ENCODE data around the gene RTP5. TPM values are rescaled to one million over a fixed set of nuclear protein-coding genes. Genes with fewer than 3 reads are reported as not detected.

RTP5 gene
- total and polyA plus RNA-seq, 2 donors (not counting 1 experiment from before 2014, with no cell fraction given): not detected

DNA sequence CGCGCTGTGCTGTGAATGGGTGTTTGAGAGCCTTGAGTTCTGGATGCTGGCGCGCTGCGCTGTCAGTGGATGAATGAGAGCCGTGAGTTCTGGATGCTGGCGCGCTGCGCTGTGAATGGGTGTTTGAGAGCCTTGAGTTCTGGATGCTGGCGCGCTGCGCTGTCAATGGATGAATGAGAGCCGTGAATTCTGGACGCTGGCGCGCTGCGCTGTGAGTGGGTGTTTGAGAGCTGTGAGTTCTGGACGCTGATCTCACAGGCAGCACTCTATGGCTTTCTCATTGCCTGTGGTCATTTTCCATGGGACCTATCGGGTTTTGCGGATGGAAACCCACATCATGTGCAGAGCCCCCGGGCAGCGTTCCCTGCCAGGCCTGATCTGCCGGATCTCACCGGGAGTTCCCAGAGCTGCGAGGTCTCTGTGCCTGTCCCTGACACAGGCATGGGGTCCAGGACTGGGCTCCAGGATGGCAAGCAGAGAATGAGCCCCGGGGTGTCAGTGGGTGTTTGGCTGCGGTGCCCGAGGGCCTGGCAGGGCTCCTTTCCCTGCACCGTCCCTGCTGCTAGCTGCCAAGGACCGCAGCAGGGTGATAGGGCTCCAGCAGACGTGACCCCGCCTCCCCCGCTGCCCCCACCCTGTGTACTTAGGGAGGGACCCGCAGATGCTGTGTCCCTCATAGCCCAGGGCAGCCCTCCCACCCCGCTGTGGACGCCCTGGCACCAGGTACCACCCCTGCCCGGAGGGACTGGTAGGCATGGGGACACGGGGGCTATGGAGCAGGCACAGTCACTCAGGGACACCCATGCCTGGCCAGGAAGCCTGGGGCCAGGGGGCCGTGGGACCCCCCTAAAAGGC, 20.5 kb upstream of the RTP5 start:
- Mint-ChIP-seq H3K27me3 (no peaks in the 10 kb centered on the region), H3K27ac (no peak overlapping the region), H3K4me3 (no peak overlapping the region), H3K9me3 (ENCODE audit: insufficient read depth) (no peaks in the 10 kb centered on the region), H3K4me1 (peaks cover 18% of the 10 kb centered on the region)
- CTCF ChIA-PET: no interaction called here
- Histone ChIP-seq H3K9ac (ENCODE audit: low read length) (no peak overlapping the region), H2AFZ (ENCODE audit: insufficient read depth, low read depth, low read length, poor library complexity, severe bottlenecking) (no peak overlapping the region), H3K79me2 (ENCODE audit: control insufficient read depth, insufficient read depth, low read length) (no peaks in the 10 kb centered on the region), H3K4me2 (replicated peaks; ENCODE audit: low read depth, low read length, poor library complexity, severe bottlenecking) (no peak overlapping the region), H3K4me3 (ENCODE audit: control extremely low read depth in 1 of 5, extremely low read depth in 1 of 5, insufficient read depth in 1 of 5, low read depth in 2 of 5, low read length in 4 of 5) (no peak overlapping the region), H3K27me3 (replicated peaks in 1 of 4; ENCODE audit: control extremely low read depth in 1 of 4, control insufficient read depth in 3 of 4, insufficient read depth in 4 of 4, low read length in 3 of 4) (no peaks in the 10 kb centered on the region), H3K36me3 (replicated peaks in 1 of 2; ENCODE audit: control extremely low read depth in 1 of 2, control insufficient read depth in 1 of 2, extremely low read depth in 1 of 2, insufficient read depth in 2 of 2, low read length in 1 of 2) (no peaks in the 10 kb centered on the region), H3K4me1 (ENCODE audit: control insufficient read depth in 2 of 2, insufficient read depth in 2 of 2, low read length in 2 of 2) (peaks cover 8 to 12% of the 10 kb centered on the region in 2 donors), H3K27ac (ENCODE audit: low read length in 2 of 2) (no peak overlapping the region), H3K9me3 (ENCODE audit: control extremely low read depth in 1 of 3, control insufficient read depth in 2 of 3, insufficient read depth in 1 of 3, low read length in 2 of 3) (peaks cover 0 to 4% (median 0%) of the 10 kb centered on the region in 3 donors), H4K20me1 (ENCODE audit: control insufficient read depth, insufficient read depth, low read length, poor library complexity, severe bottlenecking) (no peaks in the 10 kb centered on the region)
- WGBS (ENCODE audit: insufficient coverage): 95% methylated on average over 36 of the region's 39 CpGs
- intact Hi-C loops (cut with micrococcal nuclease): no loop called here
- DNase-seq: no peak
- TF ChIP-seq, protein P1, sequence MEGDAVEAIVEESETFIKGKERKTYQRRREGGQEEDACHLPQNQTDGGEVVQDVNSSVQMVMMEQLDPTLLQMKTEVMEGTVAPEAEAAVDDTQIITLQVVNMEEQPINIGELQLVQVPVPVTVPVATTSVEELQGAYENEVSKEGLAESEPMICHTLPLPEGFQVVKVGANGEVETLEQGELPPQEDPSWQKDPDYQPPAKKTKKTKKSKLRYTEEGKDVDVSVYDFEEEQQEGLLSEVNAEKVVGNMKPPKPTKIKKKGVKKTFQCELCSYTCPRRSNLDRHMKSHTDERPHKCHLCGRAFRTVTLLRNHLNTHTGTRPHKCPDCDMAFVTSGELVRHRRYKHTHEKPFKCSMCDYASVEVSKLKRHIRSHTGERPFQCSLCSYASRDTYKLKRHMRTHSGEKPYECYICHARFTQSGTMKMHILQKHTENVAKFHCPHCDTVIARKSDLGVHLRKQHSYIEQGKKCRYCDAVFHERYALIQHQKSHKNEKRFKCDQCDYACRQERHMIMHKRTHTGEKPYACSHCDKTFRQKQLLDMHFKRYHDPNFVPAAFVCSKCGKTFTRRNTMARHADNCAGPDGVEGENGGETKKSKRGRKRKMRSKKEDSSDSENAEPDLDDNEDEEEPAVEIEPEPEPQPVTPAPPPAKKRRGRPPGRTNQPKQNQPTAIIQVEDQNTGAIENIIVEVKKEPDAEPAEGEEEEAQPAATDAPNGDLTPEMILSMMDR (IDR thresholded peaks at IDR 0.05): no peak
- no peak for TF ChIP-seq EZH2 (IDR thresholded peaks at IDR 0.05; ENCODE audit: borderline replicate concordance, insufficient read depth, low read depth, low read length, poor library complexity, severe bottlenecking)
- POLR2A ChIA-PET: no interaction called here
- no peak for ATAC-seq (ENCODE audit: low read depth)

Measured in B cell (primary cell).